ENCODE data around the gene ATXN2.
"Not testable (repeated sequence)": the region's sequence is repeated elsewhere in the genome, so short reads cannot be mapped to it uniquely, and the experiment has no call there.

Gene ATXN2

GRCh38 chr12:111599453-111600204, 514 bp upstream of the ATXN2 start:
- peak; percentile 82 for DNase-seq (ENCODE audit: low read depth)

GRCh38 chr12:111597831-111598636, 1.1 kb downstream of the ATXN2 start:
- no peak for DNase-seq (ENCODE audit: low read depth)

GRCh38 chr12:111596985-111597830, 1.9 kb downstream of the ATXN2 start:
- DNase-seq (ENCODE audit: low read depth): no peak

DNA sequence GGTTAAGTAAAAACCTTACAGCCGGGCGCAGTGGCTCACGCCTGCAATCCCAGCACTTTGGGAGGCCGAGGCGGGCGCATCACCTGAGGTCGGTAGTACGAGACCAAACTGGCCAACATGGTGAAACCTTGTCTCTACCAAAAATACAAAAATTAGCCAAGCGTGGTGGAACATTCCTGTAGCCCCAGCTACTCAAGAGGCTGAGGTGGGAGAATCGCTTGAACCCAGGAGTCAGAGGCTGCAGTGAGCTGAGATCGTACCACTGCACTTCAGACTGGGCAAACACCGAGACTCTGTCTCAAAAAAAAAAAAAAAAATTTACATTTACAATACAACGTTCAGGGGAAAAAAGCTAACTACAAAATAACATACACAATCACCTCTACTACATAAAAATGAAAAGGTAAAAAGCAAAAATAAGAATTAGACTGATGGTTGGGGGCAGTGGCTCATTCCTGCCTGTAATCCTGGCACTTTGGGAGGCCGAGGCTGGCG, 3.7 kb downstream of the ATXN2 start:
- not testable (repeated sequence) for DNase-seq (ENCODE audit: low read depth)

GRCh38 chr12:111591399-111592010, 7.6 kb downstream of the ATXN2 start:
- not testable (repeated sequence) for DNase-seq (ENCODE audit: low read depth)

- DNase-seq (ENCODE audit: low read depth): no peak
Measured at GRCh38 chr12:111590552-111590951, 8.6 kb downstream of the ATXN2 start.

DNA sequence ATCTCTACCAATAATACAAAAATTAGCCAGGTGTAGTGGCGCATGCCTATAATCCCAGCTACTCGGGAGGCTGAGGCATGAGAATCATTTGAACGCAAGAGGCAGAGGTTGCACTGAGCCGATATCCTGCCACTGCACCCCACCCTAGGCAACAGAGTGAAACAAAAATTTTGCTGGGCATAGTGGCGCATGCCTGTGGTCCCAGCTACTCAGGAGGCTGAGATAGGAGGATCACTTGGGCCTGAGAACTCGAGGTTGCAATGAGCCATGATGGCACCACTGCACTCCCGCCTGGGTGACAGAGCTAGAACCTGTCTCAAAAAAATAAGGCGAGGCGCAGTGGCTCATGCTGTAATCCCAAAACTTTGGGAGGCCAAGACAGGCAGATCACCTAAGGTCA, 9.5 kb downstream of the ATXN2 start:
- no peak for DNase-seq (ENCODE audit: low read depth)

DNA sequence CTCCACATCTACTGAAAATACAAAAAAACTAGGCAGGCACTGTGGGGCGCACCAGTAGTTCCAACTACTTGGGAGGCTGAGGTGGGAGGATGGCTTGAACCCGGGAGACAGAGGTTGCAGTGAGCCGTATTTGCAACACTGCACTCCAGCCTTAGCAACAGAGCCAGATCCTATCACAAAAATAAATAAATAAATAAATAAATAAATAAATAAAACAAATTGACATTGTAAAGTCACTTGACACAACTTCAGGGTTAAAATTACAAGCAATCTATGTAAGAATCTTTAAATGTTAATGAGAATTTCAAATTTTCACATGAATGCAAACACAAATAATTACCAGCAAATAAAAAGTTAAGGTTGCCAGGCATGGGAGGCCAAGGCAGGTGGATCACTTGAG, 11.1 kb downstream of the ATXN2 start:
- DNase-seq (ENCODE audit: low read depth): no peak

- DNase-seq (ENCODE audit: low read depth): no peak
Measured at GRCh38 chr12:111586986-111587385, 12.1 kb downstream of the ATXN2 start.

- DNase-seq (ENCODE audit: low read depth): no peak
Measured at GRCh38 chr12:111585690-111586089, 13.4 kb downstream of the ATXN2 start.

- DNase-seq (ENCODE audit: low read depth): no peak
Measured at GRCh38 chr12:111584959-111585358, 14.2 kb downstream of the ATXN2 start.

DNA sequence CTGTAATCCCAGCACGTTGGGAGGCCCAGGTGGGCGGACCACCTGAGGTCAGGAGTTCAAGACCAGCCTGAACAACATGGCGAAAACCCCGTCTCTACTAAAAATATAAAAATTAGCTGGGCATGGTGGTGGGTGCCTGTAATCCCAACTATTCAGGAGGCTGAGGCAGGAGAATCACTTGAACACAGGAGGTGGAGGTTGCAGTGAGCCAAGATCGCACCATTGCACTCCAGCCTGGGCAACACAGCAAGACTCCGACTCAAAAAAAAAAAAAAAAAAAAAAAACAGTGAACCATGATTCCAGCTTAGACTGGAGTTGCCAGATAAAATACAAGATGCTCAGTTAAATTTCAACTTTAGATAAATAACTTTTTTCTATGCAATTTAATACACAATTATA, 15.6 kb downstream of the ATXN2 start:
- not testable (repeated sequence) for DNase-seq (ENCODE audit: low read depth)

DNA sequence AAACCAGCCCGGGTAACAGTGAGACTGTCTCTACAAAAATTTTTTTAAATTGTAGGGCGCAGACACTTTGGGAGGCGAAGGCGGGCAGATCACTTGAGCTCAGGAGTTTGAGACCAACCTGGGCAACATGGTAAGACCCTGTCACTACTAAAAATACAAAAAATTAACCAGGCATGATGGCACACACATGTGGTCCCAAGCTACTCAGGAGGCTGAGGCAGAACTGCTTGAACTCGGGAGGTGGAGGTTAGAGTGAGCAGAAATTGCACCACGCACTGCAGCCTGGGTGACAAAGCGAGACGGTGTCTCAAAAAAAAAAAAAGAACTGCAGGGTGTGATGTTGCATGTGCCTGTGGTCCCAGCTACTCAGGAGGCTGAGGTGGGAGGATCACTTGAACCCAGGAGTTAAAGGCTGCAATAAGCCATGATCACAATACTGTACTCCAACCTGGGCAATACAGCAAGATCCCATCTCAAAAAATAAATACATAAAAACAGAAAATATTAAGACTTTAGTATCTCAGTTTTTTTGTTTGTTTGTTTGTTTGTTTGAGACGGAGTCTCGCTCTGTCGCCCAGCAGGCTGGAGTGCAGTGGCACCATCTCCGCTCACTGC, 16.9 kb downstream of the ATXN2 start:
- no peak for DNase-seq (ENCODE audit: low read depth)

- DNase-seq (ENCODE audit: low read depth): no peak
Measured at GRCh38 chr12:111581434-111582132, 17.5 kb downstream of the ATXN2 start.

GRCh38 chr12:111580737-111581136, 18.4 kb downstream of the ATXN2 start:
- DNase-seq (ENCODE audit: low read depth): no peak

DNA sequence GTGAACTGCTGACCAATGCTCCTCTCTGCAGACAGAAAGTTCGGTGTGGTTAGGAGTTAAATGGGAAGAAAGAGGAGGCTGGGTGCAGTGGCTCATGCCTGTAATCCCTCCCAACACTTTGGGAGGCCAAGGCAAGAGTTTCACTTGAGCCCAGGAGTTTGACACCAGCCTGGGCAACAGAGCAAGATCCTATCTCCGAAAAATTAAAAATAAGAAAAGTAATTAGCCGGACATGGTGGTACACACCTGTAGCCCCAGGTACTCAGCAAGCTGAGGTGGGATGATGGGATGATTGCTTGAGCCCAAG, 19.0 kb downstream of the ATXN2 start:
- DNase-seq (ENCODE audit: low read depth): no peak

DNA sequence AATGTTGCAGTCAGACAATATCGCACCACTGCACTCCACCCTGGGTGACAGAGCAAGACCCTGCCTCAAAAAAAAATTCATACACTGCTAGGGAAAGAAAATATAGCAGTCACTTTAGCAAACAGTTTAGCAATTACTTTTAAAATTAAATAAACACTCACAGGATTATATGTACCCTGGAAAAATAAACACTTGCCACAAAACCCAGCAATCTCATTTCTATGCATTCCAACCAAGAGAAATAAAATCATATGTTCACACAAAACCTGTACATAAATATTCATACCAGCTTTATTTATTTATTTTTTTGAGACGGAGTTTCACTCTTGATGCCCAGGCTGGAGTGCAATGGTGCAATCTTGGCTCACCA, 20.2 kb downstream of the ATXN2 start:
- DNase-seq (ENCODE audit: low read depth): no peak

GRCh38 chr12:111578276-111578970, 20.7 kb downstream of the ATXN2 start:
- DNase-seq (ENCODE audit: low read depth): no peak

DNA sequence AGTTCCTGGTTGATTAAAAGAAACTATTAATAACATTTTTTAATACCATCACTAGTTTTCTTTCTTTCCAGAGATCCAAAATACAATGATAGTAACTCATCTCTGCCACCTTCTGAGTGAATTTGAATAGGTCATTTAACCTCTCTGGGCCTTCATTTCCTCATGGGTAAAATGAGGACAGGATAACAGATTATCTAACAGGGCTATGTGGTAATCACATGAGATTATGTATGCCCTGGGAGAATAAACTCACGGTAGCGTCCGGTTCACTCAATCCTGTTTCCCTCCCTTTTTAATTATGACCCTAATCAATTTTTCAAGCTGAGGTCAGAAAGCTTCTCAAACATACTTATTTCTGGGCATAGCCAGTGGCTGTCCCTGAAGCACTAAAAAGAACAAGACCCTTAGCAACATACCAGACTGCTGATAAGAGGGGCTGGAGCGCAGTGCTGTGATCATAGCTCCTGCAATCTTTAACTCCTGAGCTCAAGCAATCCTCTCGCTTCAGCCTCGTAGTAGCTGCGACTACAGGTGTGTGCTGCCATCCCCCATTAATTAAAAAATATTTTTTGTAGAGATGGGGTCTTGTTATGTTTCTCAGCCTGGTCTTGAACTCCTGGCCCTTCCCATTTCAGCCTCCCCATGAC, 24.2 kb downstream of the ATXN2 start:
- no peak for DNase-seq (ENCODE audit: low read depth)

- DNase-seq (ENCODE audit: low read depth): no peak
Measured at GRCh38 chr12:111573476-111573875, 25.6 kb downstream of the ATXN2 start.
